C4-2B (cell line): ENCODE results near the gene HSPB3.

Experiments
- H3K27ac ChIP-seq: fragments of 450-650 bp; 2 replicates; pipeline ENCODE4 v1.5.1; 2017
- ZFX ChIP-seq: fragments of 450-650 bp; IDR thresholded peaks from 2 replicates; pipeline ENCODE4 v1.6.1; 2017
- TF ChIP-seq, protein P1 (sequence below): fragments of 450-650 bp; conservative IDR thresholded peaks from 2 replicates; pipeline ENCODE4 v1.5.1; 2017; ENCODE audit warnings: mild to moderate bottlenecking

The HSPB3 gene

DNA sequence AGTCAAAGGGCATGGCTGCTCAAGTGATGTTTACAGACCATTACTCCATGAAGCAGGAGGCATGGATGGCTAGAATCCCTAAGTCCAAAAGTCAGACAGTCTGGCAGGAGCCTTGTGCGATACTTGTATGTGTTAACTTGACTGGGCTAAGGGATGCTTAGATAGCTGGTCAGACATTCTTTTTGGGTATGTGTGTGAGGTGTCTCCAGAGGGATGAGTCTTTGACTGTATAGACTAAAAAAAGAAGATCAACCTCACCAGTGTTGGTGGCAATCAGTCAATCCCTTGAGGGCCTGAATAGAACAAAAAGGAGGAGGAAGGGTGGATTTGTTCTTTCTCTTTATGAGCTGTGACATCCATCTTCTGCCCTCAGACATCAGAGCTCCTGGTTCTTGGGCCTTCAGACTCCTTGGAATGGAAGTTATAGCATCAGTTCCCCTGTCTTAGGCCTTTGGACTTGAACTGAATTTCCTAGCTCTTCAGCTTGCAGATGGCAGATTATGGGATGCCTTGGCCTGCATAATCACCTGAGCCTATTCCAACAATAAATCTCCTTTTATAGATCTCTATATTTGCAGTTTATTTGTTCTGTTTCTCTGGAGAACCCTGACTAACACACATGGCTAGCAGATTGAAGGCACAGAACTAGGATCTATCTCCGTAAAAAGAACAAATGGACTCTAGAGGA is 9.7 kb upstream of the HSPB3 start:
- TF ChIP-seq, protein P1, sequence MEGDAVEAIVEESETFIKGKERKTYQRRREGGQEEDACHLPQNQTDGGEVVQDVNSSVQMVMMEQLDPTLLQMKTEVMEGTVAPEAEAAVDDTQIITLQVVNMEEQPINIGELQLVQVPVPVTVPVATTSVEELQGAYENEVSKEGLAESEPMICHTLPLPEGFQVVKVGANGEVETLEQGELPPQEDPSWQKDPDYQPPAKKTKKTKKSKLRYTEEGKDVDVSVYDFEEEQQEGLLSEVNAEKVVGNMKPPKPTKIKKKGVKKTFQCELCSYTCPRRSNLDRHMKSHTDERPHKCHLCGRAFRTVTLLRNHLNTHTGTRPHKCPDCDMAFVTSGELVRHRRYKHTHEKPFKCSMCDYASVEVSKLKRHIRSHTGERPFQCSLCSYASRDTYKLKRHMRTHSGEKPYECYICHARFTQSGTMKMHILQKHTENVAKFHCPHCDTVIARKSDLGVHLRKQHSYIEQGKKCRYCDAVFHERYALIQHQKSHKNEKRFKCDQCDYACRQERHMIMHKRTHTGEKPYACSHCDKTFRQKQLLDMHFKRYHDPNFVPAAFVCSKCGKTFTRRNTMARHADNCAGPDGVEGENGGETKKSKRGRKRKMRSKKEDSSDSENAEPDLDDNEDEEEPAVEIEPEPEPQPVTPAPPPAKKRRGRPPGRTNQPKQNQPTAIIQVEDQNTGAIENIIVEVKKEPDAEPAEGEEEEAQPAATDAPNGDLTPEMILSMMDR = no peak
- no peak for TF ChIP-seq ZFX
- no peak overlapping the region for H3K27ac ChIP-seq

DNA sequence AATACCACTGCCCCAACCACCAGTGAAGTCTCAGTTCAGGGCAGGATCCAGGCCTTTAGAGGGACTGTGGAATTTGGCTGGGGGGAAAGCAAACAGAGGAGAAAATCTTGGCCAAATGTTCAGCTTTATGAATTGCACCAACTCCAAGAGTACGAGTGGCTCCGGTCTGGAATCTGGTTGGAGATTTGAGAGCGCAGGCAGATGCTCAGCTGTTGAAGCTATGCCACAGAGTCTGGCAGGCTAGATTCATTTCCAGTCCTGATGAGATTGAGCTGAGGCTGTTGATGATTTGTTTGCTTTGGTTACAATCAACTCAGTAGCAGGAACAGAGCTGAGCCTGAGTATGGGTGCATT is 9.1 kb upstream of the HSPB3 start:
- no peak overlapping the region for H3K27ac ChIP-seq

DNA sequence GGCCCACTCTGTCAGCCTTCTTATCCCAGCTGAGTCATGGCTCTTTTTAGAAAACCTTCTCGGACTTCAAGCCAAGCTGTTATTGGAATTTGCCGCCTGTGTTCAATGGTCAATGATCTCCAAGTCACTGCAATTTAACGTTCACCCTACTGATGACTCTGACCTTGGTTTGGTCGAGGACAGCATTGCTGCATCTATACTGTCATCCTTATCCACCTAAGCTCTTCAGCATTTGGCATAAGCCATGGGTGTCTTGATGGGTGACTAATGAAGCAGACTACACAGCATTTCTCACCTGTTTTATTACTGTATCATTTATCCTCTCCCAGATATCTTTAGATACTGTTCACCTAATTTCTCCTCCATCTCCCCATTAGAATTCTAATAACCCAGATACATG is 5.6 kb upstream of the HSPB3 start:
- TF ChIP-seq ZFX = no peak
- TF ChIP-seq, protein P1 = no peak

More for the DNA sequence above, 9.1 kb upstream of the HSPB3 start:
- TF ChIP-seq ZFX = no peak
- TF ChIP-seq, protein P1 = no peak

DNA sequence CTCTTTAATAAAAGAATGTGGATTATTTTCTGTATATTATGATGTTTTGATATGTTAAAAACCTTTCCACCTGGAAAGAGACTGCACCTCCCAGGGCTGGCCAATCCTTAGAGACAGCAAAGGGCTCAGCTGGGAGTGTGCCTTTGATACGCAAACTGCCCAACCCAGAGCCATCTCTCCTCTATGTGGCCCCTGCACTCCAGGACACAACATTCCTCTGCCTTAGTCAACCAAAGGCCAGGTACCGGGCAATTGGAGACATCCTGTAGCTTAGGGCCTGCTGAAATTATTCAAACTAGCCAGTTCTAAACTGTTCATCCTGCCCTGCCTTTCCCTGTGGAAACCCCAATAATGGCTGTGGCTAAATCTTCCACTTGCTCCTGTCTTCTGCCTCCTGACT is 5.0 kb upstream of the HSPB3 start:
- no peak for TF ChIP-seq ZFX
- TF ChIP-seq, protein P1 = no peak
- no peak overlapping the region for H3K27ac ChIP-seq

More for the DNA sequence above, 5.6 kb upstream of the HSPB3 start:
- H3K27ac ChIP-seq = no peak overlapping the region

DNA sequence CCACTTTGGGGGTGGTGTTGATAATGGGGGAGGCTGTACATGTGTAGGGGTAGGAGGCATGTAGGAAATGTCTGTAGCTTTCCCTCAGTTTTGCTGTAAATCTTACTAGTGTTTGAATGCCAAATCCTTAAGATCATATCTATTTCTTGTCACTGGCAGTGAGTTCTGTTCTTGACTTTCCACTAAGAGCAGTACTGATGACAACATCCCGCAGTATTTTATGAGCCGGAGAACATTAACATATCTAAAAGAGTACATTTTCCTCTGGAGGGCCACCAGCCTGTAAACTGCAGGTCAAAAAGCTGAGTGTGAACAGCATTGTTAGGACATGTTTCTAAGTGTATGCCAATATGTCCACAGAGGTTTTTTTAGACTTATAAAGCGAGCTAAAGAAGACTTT is 2.5 kb upstream of the HSPB3 start:
- no peak for TF ChIP-seq ZFX
- TF ChIP-seq, protein P1 = no peak

DNA sequence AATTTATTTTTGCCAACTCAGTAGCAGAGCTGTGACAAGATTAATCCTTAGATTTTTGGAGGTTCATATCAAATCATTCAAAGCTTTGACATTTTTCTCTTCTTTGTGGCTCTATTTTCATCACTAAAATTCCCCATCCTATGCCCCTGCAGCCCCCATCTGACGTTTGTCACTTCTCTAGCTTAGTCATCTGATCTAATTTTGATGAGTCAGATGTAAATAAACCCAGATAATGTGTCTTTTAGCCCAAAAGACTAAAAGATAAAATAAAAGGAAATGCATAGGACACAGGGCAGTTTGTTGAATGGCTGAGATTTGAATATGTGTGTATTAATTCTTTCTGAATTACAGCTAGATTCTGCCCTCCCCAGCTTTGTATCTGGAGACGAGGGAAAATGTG is 897 bp upstream of the HSPB3 start:
- no peak overlapping the region for H3K27ac ChIP-seq

More for the DNA sequence above, 2.5 kb upstream of the HSPB3 start:
- no peak overlapping the region for H3K27ac ChIP-seq

DNA sequence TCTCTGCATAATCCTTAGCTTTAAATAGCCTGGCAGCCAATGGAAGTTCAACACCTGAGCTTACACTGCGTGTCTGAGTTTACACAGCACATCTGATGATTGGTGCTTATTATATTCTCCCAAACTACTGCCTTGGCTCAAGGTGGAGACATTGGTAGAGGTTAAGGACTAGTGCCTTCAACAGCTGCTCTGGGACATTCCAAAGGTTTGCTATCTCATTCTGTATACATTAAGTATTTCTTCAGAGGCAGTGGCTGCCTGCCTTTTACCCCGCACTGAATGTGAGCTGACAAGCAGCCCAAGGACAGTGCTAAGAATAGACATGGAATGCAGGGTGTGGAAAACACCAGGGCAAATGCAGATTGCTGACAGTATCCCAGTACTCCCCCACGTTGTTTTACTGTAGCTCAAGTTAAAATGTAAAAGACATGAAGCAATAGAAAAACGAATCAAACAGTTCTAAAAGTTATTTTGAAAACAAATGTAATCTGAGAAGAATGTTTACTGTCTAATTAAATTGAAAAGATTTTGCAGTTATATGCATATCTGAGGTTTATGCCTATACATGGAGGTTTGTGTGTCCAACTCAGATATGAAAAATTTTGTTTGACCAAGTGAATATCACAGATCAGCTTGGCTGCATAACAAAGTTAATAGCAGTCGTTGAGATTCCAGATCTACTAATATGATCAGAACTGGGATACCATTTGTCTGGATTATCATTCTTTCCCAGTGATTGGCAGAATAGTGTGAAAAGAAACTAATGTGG is 1.8 kb downstream of the HSPB3 start:
- H3K27ac ChIP-seq = no peak overlapping the region
- TF ChIP-seq ZFX = no peak
- TF ChIP-seq, protein P1 = no peak

More for the DNA sequence above, 897 bp upstream of the HSPB3 start:
- TF ChIP-seq, protein P1 = no peak
- TF ChIP-seq ZFX = no peak
